Measurements from ENCODE around the gene UGT1A9. TPM values are rescaled to one million over a fixed set of nuclear protein-coding genes. Genes with fewer than 3 reads are reported as not detected.

UGT1A9 gene
- total RNA-seq, 1 experiment from 2014 or later: not detected

- Mint-ChIP-seq H3K36me3 (ENCODE audit: insufficient read depth in 1 of 3, low read depth in 3 of 3) (peaks cover 0 to 5% (median 4%) of the 10 kb centered on the region in 3 experiments; a peak in 2 of 7 replicates), H3K4me3 (no peak overlapping the region), H3K27me3 (ENCODE audit: low read depth) (peaks cover 17% of the 10 kb centered on the region), H3K27ac (no peak overlapping the region), H3K9me3 (peaks cover 14 to 21% of the 10 kb centered on the region in 2 experiments), H3K4me1 (peaks cover 2 to 4% of the 10 kb centered on the region in 2 experiments; a peak in 3 of 4 replicates)
- H3K27me3 ChIP-seq (ENCODE audit: insufficient read depth, low read length): no peaks in the 10 kb centered on the region
- H2BK5ac ChIP-seq (ENCODE audit: insufficient read length, low read length): no peak overlapping the region
- H4K5ac ChIP-seq (ENCODE audit: insufficient read length, low read depth, low read length): no peak overlapping the region
- no peak overlapping the region for H4K91ac ChIP-seq (ENCODE audit: insufficient read length, low read depth, low read length)
- no peak overlapping the region for H4K8ac ChIP-seq (replicated peaks; ENCODE audit: insufficient read length, low read depth, low read length)
- H3K9ac ChIP-seq (ENCODE audit: extremely low read depth, insufficient read length, low read length): no peak overlapping the region
- H4K20me1 ChIP-seq (ENCODE audit: control insufficient read depth, insufficient read depth, insufficient read length): no peaks in the 10 kb centered on the region
- no peak overlapping the region for H3K23ac ChIP-seq (ENCODE audit: insufficient read length, low read depth, low read length)
- H3K56ac ChIP-seq (ENCODE audit: insufficient read length, low read depth, low read length): no peak overlapping the region
- no peaks in the 10 kb centered on the region for H3K23me2 ChIP-seq (ENCODE audit: insufficient read length, low read depth, low read length, poor library complexity, severe bottlenecking)
- H3K9me3 ChIP-seq (ENCODE audit: control insufficient read depth, low read depth, low read length): no peaks in the 10 kb centered on the region
- no peak overlapping the region for H2BK20ac ChIP-seq (ENCODE audit: low read depth, low read length, poor library complexity, severe bottlenecking)
- no peak overlapping the region for H2AFZ ChIP-seq (ENCODE audit: low read length)
- no peak overlapping the region for H3K4me2 ChIP-seq (ENCODE audit: insufficient read depth, insufficient read length, low read length)
- H3K27ac ChIP-seq (ENCODE audit: insufficient read length, low read depth, low read length): no peak overlapping the region
- H3K4me1 ChIP-seq (ENCODE audit: insufficient read depth, low read length): no peaks in the 10 kb centered on the region
- TF ChIP-seq, protein P1, sequence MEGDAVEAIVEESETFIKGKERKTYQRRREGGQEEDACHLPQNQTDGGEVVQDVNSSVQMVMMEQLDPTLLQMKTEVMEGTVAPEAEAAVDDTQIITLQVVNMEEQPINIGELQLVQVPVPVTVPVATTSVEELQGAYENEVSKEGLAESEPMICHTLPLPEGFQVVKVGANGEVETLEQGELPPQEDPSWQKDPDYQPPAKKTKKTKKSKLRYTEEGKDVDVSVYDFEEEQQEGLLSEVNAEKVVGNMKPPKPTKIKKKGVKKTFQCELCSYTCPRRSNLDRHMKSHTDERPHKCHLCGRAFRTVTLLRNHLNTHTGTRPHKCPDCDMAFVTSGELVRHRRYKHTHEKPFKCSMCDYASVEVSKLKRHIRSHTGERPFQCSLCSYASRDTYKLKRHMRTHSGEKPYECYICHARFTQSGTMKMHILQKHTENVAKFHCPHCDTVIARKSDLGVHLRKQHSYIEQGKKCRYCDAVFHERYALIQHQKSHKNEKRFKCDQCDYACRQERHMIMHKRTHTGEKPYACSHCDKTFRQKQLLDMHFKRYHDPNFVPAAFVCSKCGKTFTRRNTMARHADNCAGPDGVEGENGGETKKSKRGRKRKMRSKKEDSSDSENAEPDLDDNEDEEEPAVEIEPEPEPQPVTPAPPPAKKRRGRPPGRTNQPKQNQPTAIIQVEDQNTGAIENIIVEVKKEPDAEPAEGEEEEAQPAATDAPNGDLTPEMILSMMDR (conservative IDR thresholded peaks at IDR 0.05): no peak
- no peak overlapping the region for H3K4ac ChIP-seq (ENCODE audit: low read depth, low read length)
- H3K79me2 ChIP-seq (ENCODE audit: insufficient read depth, low read length): no peaks in the 10 kb centered on the region
- H2BK15ac ChIP-seq (ENCODE audit: low read depth, low read length): no peak overlapping the region
- no peak overlapping the region for H3K18ac ChIP-seq (ENCODE audit: insufficient read length, low read depth, low read length)
- H3K14ac ChIP-seq (ENCODE audit: insufficient read depth, low read length): no peak overlapping the region
- no peak overlapping the region for H2BK120ac ChIP-seq (ENCODE audit: low read depth, low read length, poor library complexity, severe bottlenecking)
- no peaks in the 10 kb centered on the region for H3K79me1 ChIP-seq (ENCODE audit: insufficient read depth, low read depth, low read length, poor library complexity, severe bottlenecking)
- no peak for DNase-seq
- WGBS (ENCODE audit: extremely low coverage, insufficient read length, low lambda C conversion rate): no CpG with 5 or more reads among the region's 7 CpGs
- H2AK5ac ChIP-seq (ENCODE audit: insufficient read length, low read length): no peak overlapping the region
- H2BK12ac ChIP-seq (ENCODE audit: insufficient read length, low read depth, low read length): no peak overlapping the region
- no peak overlapping the region for H3T11ph ChIP-seq (ENCODE audit: low read length)
Measured at GRCh38 chr2:233800208-233800607, 128.5 kb downstream of the UGT1A9 start.

Data from H9 (cell line).